GM19351 (cell line): ENCODE results near the gene LRRC15.

Experiments
- ATAC-seq: cut with Tn5 transposase; IDR thresholded peaks from one replicate; pipeline ENCODE4 v1.9.1; 2021; ENCODE audit warnings: mild to moderate bottlenecking, moderate library complexity; ENCODE audit not compliant: unreplicated experiment

Gene LRRC15

GRCh38 chr3:194305356-194306108 lies 64.0 kb downstream of the LRRC15 start:
- ATAC-seq, result no peak
